Measurements from ENCODE around the gene C14orf93. TPM values are rescaled to one million over a fixed set of nuclear protein-coding genes. Genes with fewer than 3 reads are reported as not detected.

C14orf93 gene
- total and polyA plus RNA-seq, 9 donors, result 8.8 to 15.9 (median 10.9) TPM

DNA sequence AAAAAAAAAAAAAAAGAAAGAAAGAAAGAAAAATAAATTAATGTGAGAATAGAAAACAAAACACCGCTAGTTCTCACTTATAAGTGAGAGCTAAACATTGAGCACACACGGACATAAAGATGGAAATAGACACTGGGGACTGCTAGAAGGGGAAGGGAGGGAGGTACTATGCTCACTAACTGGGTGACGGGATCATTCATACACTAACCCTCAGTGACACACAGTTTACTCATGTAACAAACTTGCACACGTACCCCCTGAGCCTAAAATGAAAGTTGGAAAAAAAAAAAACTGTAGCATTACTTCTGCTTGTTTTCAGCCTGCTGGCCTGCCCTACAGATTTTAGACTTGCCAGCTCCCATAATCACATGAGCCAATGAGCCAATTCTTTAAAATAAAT is 70.3 kb downstream of the C14orf93 start:
- WGBS (ENCODE audit: insufficient coverage), result no CpG with 5 or more reads among the region's 4 CpGs
- peaks cover 27% of the 10 kb centered on the region for H3K36me3 ChIP-seq (ENCODE audit: control insufficient read depth, insufficient read depth, low read length)
- no peaks in the 10 kb centered on the region for H3K9me3 ChIP-seq (replicated peaks; ENCODE audit: control insufficient read depth, low read depth, low read length)
- H3K4me1 ChIP-seq (ENCODE audit: control insufficient read depth, insufficient read depth, low read length), result no peaks in the 10 kb centered on the region
- no peak overlapping the region for H3K27ac ChIP-seq (ENCODE audit: low read length)
- no peak overlapping the region for H3K4me3 ChIP-seq (ENCODE audit: low read length)
- no peak for DNase-seq
- H3K27me3 ChIP-seq (ENCODE audit: control insufficient read depth, insufficient read depth, low read length), result no peaks in the 10 kb centered on the region

Other genes with a start within 250 kb of the C14orf93 start
- gene OXA1L, start 243.5 kb downstream of the C14orf93 start, total RNA-seq, result 171 TPM
- gene OXA1L, start 243.5 kb downstream of the C14orf93 start, polyA plus RNA-seq (ENCODE audit: insufficient read depth in 1 of 8, insufficient read length in 8 of 8, low replicate concordance in 1 of 8), result 100 to 1,000 TPM; 181 to 242 (median 205) TPM
- gene SLC7A7, start 194.7 kb downstream of the C14orf93 start, total RNA-seq, result 15.8 TPM
- gene SLC7A7, start 194.7 kb downstream of the C14orf93 start, polyA plus RNA-seq (ENCODE audit: insufficient read depth in 1 of 8, insufficient read length in 8 of 8, low replicate concordance in 1 of 8), result 10 to 100 TPM; 23.5 to 59.3 (median 29.2) TPM
- gene MRPL52, start 180.3 kb downstream of the C14orf93 start, total RNA-seq, result 69.2 TPM
- 10 to 100 TPM; 54.3 to 85.8 (median 66.0) TPM for gene MRPL52, start 180.3 kb downstream of the C14orf93 start, polyA plus RNA-seq (ENCODE audit: insufficient read depth in 1 of 8, insufficient read length in 8 of 8, low replicate concordance in 1 of 8)
- gene MMP14, start 173.6 kb downstream of the C14orf93 start, total RNA-seq, result 232 TPM
- gene MMP14, start 173.6 kb downstream of the C14orf93 start, polyA plus RNA-seq (ENCODE audit: insufficient read depth in 1 of 8, insufficient read length in 8 of 8, low replicate concordance in 1 of 8), result 100 to 1,000 TPM; 108 to 315 (median 188) TPM
- 14.5 TPM for gene LRP10, start 138.4 kb downstream of the C14orf93 start, total RNA-seq
- gene LRP10, start 138.4 kb downstream of the C14orf93 start, polyA plus RNA-seq (ENCODE audit: insufficient read depth in 1 of 8, insufficient read length in 8 of 8, low replicate concordance in 1 of 8), result 10 to 100 TPM; 34.1 to 49.9 (median 47.2) TPM
- 0.13 TPM for gene REM2, start 126.9 kb downstream of the C14orf93 start, total RNA-seq
- under 1 TPM in 7 of 8 donors, not detected in 1; 0.15 to 0.32 (median 0.19) TPM for gene REM2, start 126.9 kb downstream of the C14orf93 start, polyA plus RNA-seq (ENCODE audit: insufficient read depth in 1 of 8, insufficient read length in 8 of 8, low replicate concordance in 1 of 8)
- gene RBM23, start 91.0 kb downstream of the C14orf93 start, total RNA-seq, result 67.6 TPM
- 10 to 100 TPM; 51.7 to 66.3 (median 55.8) TPM for gene RBM23, start 91.0 kb downstream of the C14orf93 start, polyA plus RNA-seq (ENCODE audit: insufficient read depth in 1 of 8, insufficient read length in 8 of 8, low replicate concordance in 1 of 8)
- 41.8 TPM for gene PRMT5, start 80.8 kb downstream of the C14orf93 start, total RNA-seq
- gene PRMT5, start 80.8 kb downstream of the C14orf93 start, polyA plus RNA-seq (ENCODE audit: insufficient read depth in 1 of 8, insufficient read length in 8 of 8, low replicate concordance in 1 of 8), result 10 to 100 TPM; 57.9 to 85.2 (median 71.2) TPM
- gene HAUS4, start 53.1 kb downstream of the C14orf93 start, total RNA-seq, result 39.3 TPM
- gene HAUS4, start 53.1 kb downstream of the C14orf93 start, polyA plus RNA-seq (ENCODE audit: insufficient read depth in 1 of 8, insufficient read length in 8 of 8, low replicate concordance in 1 of 8), result 10 to 100 TPM; 31.2 to 42.9 (median 38.0) TPM
- 30.5 TPM for gene AJUBA, start 27.6 kb downstream of the C14orf93 start, total RNA-seq
- gene AJUBA, start 27.6 kb downstream of the C14orf93 start, polyA plus RNA-seq (ENCODE audit: insufficient read depth in 1 of 8, insufficient read length in 8 of 8, low replicate concordance in 1 of 8), result 10 to 100 TPM; 33.5 to 48.6 (median 41.2) TPM
- gene PSMB5, start 24.8 kb upstream of the C14orf93 start, total RNA-seq, result 154 TPM
- 100 to 1,000 TPM; 221 to 278 (median 253) TPM for gene PSMB5, start 24.8 kb upstream of the C14orf93 start, polyA plus RNA-seq (ENCODE audit: insufficient read depth in 1 of 8, insufficient read length in 8 of 8, low replicate concordance in 1 of 8)
- not detected for gene PSMB11, start 32.1 kb upstream of the C14orf93 start, total RNA-seq
- not detected for gene PSMB11, start 32.1 kb upstream of the C14orf93 start, polyA plus RNA-seq (ENCODE audit: insufficient read depth in 1 of 8, insufficient read length in 8 of 8, low replicate concordance in 1 of 8)
- gene CDH24, start 47.4 kb upstream of the C14orf93 start, total RNA-seq, result 2.1 TPM
- 1 to 10 TPM; 3.0 to 6.8 (median 5.0) TPM for gene CDH24, start 47.4 kb upstream of the C14orf93 start, polyA plus RNA-seq (ENCODE audit: insufficient read depth in 1 of 8, insufficient read length in 8 of 8, low replicate concordance in 1 of 8)
- gene ACIN1, start 85.0 kb upstream of the C14orf93 start, total RNA-seq, result 72.5 TPM
- gene ACIN1, start 85.0 kb upstream of the C14orf93 start, polyA plus RNA-seq (ENCODE audit: insufficient read depth in 1 of 8, insufficient read length in 8 of 8, low replicate concordance in 1 of 8), result 100 to 1,000 TPM; 121 to 157 (median 135) TPM
- 46.0 TPM for gene C14orf119, start 85.4 kb upstream of the C14orf93 start, total RNA-seq
- 10 to 100 TPM; 47.4 to 68.2 (median 54.6) TPM for gene C14orf119, start 85.4 kb upstream of the C14orf93 start, polyA plus RNA-seq (ENCODE audit: insufficient read depth in 1 of 8, insufficient read length in 8 of 8, low replicate concordance in 1 of 8)
- not detected for gene CIROP, start 94.8 kb upstream of the C14orf93 start, total RNA-seq
- not detected for gene CIROP, start 94.8 kb upstream of the C14orf93 start, polyA plus RNA-seq (ENCODE audit: insufficient read depth in 1 of 8, insufficient read length in 8 of 8, low replicate concordance in 1 of 8)
- 0.13 TPM for gene CEBPE, start 109.1 kb upstream of the C14orf93 start, total RNA-seq
- gene CEBPE, start 109.1 kb upstream of the C14orf93 start, polyA plus RNA-seq (ENCODE audit: insufficient read depth in 1 of 8, insufficient read length in 8 of 8, low replicate concordance in 1 of 8), result under 1 TPM; 0.12 to 0.33 (median 0.16) TPM
- 4.2 TPM for gene SLC7A8, start 173.5 kb upstream of the C14orf93 start, total RNA-seq
- 10 to 100 TPM in 2 of 8 donors, 1 to 10 TPM in 6; 2.6 to 10.6 (median 5.0) TPM for gene SLC7A8, start 173.5 kb upstream of the C14orf93 start, polyA plus RNA-seq (ENCODE audit: insufficient read depth in 1 of 8, insufficient read length in 8 of 8, low replicate concordance in 1 of 8)
- not detected for gene RNF212B, start 227.8 kb upstream of the C14orf93 start, total RNA-seq
- under 1 TPM in 1 of 8 donors, not detected in 7; 0.52 TPM for gene RNF212B, start 227.8 kb upstream of the C14orf93 start, polyA plus RNA-seq (ENCODE audit: insufficient read depth in 1 of 8, insufficient read length in 8 of 8, low replicate concordance in 1 of 8)

Measured in muscle of leg (tissue), 11 donors.